IMR-90 (cell line): Measurements from ENCODE around the gene PRDM12. TPM values are rescaled to one million over a fixed set of nuclear protein-coding genes. Genes with fewer than 3 reads are reported as not detected.

Source experiments
- ATAC-seq: fragments of 200-7000 bp; cut with Tn5 transposase; 2 replicates; pipeline ENCODE4 v1.9.1; 2020; ENCODE audit warnings: low read depth, mild to moderate bottlenecking, moderate library complexity
- BruUV-seq: library from RNA; stranded (reverse); fragments of 400-500 nt; replicated peaks from 2 replicates; lab custom pipeline; 2021; lab: Mats Ljungman, UMichigan
- CTCF ChIA-PET: fragments of 300-600 bp; formaldehyde crosslinking; extraction: SDS; loops from one replicate; lab custom pipeline; 2021; ENCODE audit warnings: antibody characterized with exemption; lab: Yijun Ruan, JAX
- POLR2A ChIA-PET: fragments of 300-600 bp; sonication (Branson Sonifier 250); formaldehyde crosslinking; loops from one replicate; lab custom pipeline; 2022; ENCODE audit warnings: antibody characterized with exemption; ENCODE audit not compliant: unreplicated experiment; lab: Charles Lee
- DNase-seq: peaks from one replicate; pipeline ENCODE4 v3.0.0; 2013
- H2AFZ ChIP-seq: replicated peaks from 2 replicates; pipeline ENCODE3; 2013; ENCODE audit warnings: low read length, mild to moderate bottlenecking; ENCODE audit not compliant: poor library complexity
- H2AK5ac ChIP-seq: 2 replicates; pipeline ENCODE4 v1.6.1; 2013; ENCODE audit warnings: low read depth, low read length, inconsistent platforms
- H2AK9ac ChIP-seq: replicated peaks from 2 replicates; pipeline ENCODE3; 2013; ENCODE audit warnings: mild to moderate bottlenecking, low read depth, low read length, moderate library complexity; ENCODE audit not compliant: poor library complexity
- H2BK120ac ChIP-seq: 2 replicates; pipeline ENCODE4 v1.6.1; 2013; ENCODE audit warnings: low read depth, low read length, inconsistent platforms
- H2BK15ac ChIP-seq: 3 replicates; pipeline ENCODE4 v1.6.1; 2013; ENCODE audit warnings: low read depth, low read length, inconsistent platforms
- H2BK20ac ChIP-seq: 2 replicates; pipeline ENCODE4 v1.6.1; 2013; ENCODE audit warnings: low read depth, mild to moderate bottlenecking, inconsistent platforms, low read length, moderate library complexity
- H2BK5ac ChIP-seq: 2 replicates; pipeline ENCODE4 v1.6.1; 2013; ENCODE audit warnings: mild to moderate bottlenecking, low read depth, low read length, inconsistent platforms; ENCODE audit not compliant: poor library complexity, severe bottlenecking
- H3K14ac ChIP-seq: replicated peaks from 2 replicates; pipeline ENCODE4 v1.6.1; 2013; ENCODE audit warnings: low read depth, low read length, inconsistent platforms
- H3K18ac ChIP-seq: 2 replicates; pipeline ENCODE4 v1.6.1; 2013; ENCODE audit warnings: low read depth, low read length, control low read depth
- H3K23ac ChIP-seq: 2 replicates; pipeline ENCODE4 v1.6.1; 2013; ENCODE audit warnings: low read depth, low read length, inconsistent platforms
- H3K27ac ChIP-seq: 2 replicates; pipeline ENCODE4 v1.5.1; 2013; ENCODE audit warnings: mild to moderate bottlenecking, control low read depth, low read length; ENCODE audit not compliant: insufficient read depth
- H3K27me3 ChIP-seq: 2 replicates; pipeline ENCODE4 v1.6.1; 2013; ENCODE audit warnings: low read length; ENCODE audit not compliant: control insufficient read depth, insufficient read depth
- H3K36me3 ChIP-seq: 2 replicates; pipeline ENCODE4 v1.6.1; 2013; ENCODE audit warnings: low read length, mixed read lengths; ENCODE audit not compliant: control insufficient read depth, insufficient read depth
- H3K4ac ChIP-seq: 2 replicates; pipeline ENCODE4 v1.6.1; 2013; ENCODE audit warnings: low read depth, low read length, inconsistent platforms
- H3K4me1 ChIP-seq: 2 replicates; pipeline ENCODE4 v1.6.1; 2013; ENCODE audit warnings: low read length, mixed read lengths; ENCODE audit not compliant: control insufficient read depth, insufficient read depth
- H3K4me2 ChIP-seq: 2 replicates; pipeline ENCODE4 v1.6.1; 2013; ENCODE audit warnings: low read depth, mild to moderate bottlenecking, control low read depth, low read length, moderate library complexity
- H3K4me3 ChIP-seq: 2 replicates; pipeline ENCODE4 v1.5.1; 2013; ENCODE audit warnings: low read depth, mild to moderate bottlenecking, control low read depth, low read length, moderate library complexity; ENCODE audit not compliant: insufficient read depth
- H3K56ac ChIP-seq: 2 replicates; pipeline ENCODE4 v1.6.1; 2013; ENCODE audit warnings: low read length, inconsistent platforms; ENCODE audit not compliant: insufficient read depth; ENCODE audit errors: extremely low read depth
- H3K79me1 ChIP-seq, 2 experiments: 2 replicates each; pipeline ENCODE4 v1.6.1; 2013; ENCODE audit warnings: low read length in 2 of 2, inconsistent platforms in 1 of 2, low read depth in 1 of 2
- H3K9ac ChIP-seq: 2 replicates; pipeline ENCODE4 v1.6.1; 2013; ENCODE audit warnings: low read depth, low read length, control low read depth
- H3K9me1 ChIP-seq: 2 replicates; pipeline ENCODE4 v1.6.1; 2013; ENCODE audit warnings: low read length, inconsistent platforms; ENCODE audit not compliant: insufficient read depth
- H3K9me3 ChIP-seq: 2 replicates; pipeline ENCODE4 v1.6.1; 2013; ENCODE audit warnings: low read length; ENCODE audit not compliant: control insufficient read depth, insufficient read depth
- H4K20me1 ChIP-seq: 2 replicates; pipeline ENCODE4 v1.6.1; 2013; ENCODE audit warnings: low read length, inconsistent platforms; ENCODE audit not compliant: insufficient read depth
- H4K5ac ChIP-seq: 2 replicates; pipeline ENCODE4 v1.6.1; 2013; ENCODE audit warnings: mild to moderate bottlenecking, low read depth, low read length, control low read depth
- H4K8ac ChIP-seq, 2 experiments: 2 replicates each; pipeline ENCODE4 v1.6.1; 2013; ENCODE audit warnings: low read depth in 2 of 2, low read length in 2 of 2, control low read depth in 1 of 2, inconsistent platforms in 1 of 2
- H4K91ac ChIP-seq: 2 replicates; pipeline ENCODE4 v1.6.1; 2013; ENCODE audit warnings: low read depth, low read length, inconsistent platforms; ENCODE audit not compliant: insufficient read depth
- CHD1 ChIP-seq: IDR thresholded peaks from 2 replicates; pipeline ENCODE4 v1.6.1; 2012; ENCODE audit warnings: low read depth, low read length, improper control_type of control experiment
- FOS ChIP-seq: fragments of 150-350 bp; IDR thresholded peaks from 2 replicates; pipeline ENCODE4 v1.6.1; 2016; ENCODE audit warnings: low read depth, low read length
- MAFK ChIP-seq: IDR thresholded peaks from 2 replicates; pipeline ENCODE4 v1.6.1; 2012; ENCODE audit warnings: low read depth, low read length, improper control_type of control experiment
- RFX5 ChIP-seq: IDR thresholded peaks from 2 replicates; pipeline ENCODE4 v1.8.0; 2012; ENCODE audit warnings: low read depth, mild to moderate bottlenecking, low read length, moderate library complexity
- WGBS, 2 experiments: methylation state at CpG; one replicate each; pipeline versions ENCODE4 v1.1.5 to v1.1.7; 2013; ENCODE audit warnings: missing lambda C conversion rate in 2 of 2; ENCODE audit not compliant: insufficient read length in 1 of 2; ENCODE audit errors: extremely low coverage in 2 of 2; 5-methylcytosine and 5-hydroxymethylcytosine counted together
- dilution Hi-C: fragments of 300-500 bp; cut with HindIII; formaldehyde crosslinking; loops from one replicate; pipeline ENCODE4 v1.14.3; 2018; ENCODE audit warnings: low sequenced_read_pairs; ENCODE audit not compliant: unreplicated experiment
- in situ Hi-C: fragments of 300-500 bp; cut with MboI; formaldehyde crosslinking; loops from 3 replicates; pipeline ENCODE4 v1.14.3; 2019; ENCODE audit warnings: low sequenced_read_pairs, inconsistent platforms, mixed read lengths
- intact Hi-C: fragments of 100-400 bp; cut with micrococcal nuclease; formaldehyde crosslinking; loops from 2 replicates; pipeline ENCODE4 v1.10.0; 2022
- polyA plus RNA-seq, 3 experiments: library from polyadenylated mRNA; depleted of rRNA; stranded (reverse); fragments of >200 nt; gene quantifications; 2 replicates each; pipeline ENCODE4 v1.2.3, GENCODE V29; 2012; ENCODE audit warnings: low replicate concordance in 1 of 3
- total RNA-seq: library from RNA; depleted of rRNA; stranded (reverse); fragments of >200 nt; gene quantifications from 2 replicates; pipeline ENCODE4 v1.2.3, GENCODE V29; 2012
- TF ChIP-seq, protein P1 (sequence below): fragments of 150-350 bp; IDR thresholded peaks from 2 replicates; pipeline ENCODE4 v1.6.1; 2016; ENCODE audit warnings: low read depth, mild to moderate bottlenecking, low read length, moderate library complexity, borderline replicate concordance

Gene PRDM12
- total and polyA plus RNA-seq, 2 of the 4 experiments (the other 2 are of a cell fraction), result not detected

DNA sequence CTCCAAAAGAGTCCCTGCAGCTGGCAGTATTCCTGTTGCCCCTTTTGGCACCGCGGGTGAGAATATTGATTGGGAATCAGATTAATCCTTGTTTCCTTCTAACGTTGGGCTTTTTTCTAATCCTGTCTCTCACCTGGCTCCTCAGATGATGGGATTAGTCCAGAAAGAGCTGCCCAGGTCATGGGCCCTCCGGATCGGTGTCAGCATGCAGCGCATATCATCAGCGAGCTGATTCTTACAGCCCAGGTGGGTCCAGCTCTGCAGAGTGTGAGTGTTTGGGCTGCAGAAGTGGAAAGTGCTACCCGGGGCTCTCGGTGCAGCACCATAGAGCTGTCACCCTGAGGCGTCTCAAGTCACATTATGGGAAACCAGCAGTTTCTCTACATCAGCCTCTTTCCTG, 40.9 kb upstream of the PRDM12 start (continued):
- TF ChIP-seq, protein P1, sequence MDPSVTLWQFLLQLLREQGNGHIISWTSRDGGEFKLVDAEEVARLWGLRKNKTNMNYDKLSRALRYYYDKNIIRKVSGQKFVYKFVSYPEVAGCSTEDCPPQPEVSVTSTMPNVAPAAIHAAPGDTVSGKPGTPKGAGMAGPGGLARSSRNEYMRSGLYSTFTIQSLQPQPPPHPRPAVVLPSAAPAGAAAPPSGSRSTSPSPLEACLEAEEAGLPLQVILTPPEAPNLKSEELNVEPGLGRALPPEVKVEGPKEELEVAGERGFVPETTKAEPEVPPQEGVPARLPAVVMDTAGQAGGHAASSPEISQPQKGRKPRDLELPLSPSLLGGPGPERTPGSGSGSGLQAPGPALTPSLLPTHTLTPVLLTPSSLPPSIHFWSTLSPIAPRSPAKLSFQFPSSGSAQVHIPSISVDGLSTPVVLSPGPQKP, result no peak
- TF ChIP-seq FOS (no peak), RFX5 (no peak)

DNA sequence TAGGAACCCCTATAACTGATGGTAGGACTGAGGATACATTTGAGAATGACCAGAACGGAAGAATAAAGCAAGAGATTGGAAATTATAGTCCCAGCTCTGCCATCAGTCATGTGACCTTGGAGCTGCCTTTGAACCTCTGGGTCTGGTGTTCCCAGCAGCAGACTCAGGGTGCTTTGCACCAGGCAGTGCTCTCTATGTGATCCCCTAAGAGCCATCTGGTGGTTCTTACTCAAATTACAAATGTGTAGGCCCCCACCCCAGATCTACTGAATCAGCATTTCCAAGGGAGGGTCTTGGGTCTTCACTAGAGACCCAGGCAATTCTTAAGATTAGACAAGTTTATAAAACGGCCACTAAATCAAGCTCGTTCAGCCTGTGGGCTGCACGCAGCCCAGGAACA, 40.2 kb upstream of the PRDM12 start:
- Histone ChIP-seq H2AK9ac (no peak overlapping the region), H3K36me3 (peaks cover 67% of the 10 kb centered on the region), H2BK15ac (no peak overlapping the region), H3K18ac (no peak overlapping the region), H4K8ac (no peak overlapping the region), H2AK5ac (no peak overlapping the region), H3K9ac (no peak overlapping the region), H3K27ac (no peak overlapping the region), H3K23ac (no peak overlapping the region), H2AFZ (no peak overlapping the region), H4K91ac (no peak overlapping the region), H4K20me1 (peaks cover 5% of the 10 kb centered on the region; the same call in 1 of the 2 replicates), H3K79me1 (peaks cover 6% of the 10 kb centered on the region in 2 experiments; a peak in 3 of 4 replicates), H2BK20ac (no peak overlapping the region), H2BK5ac (no peak overlapping the region), H3K14ac (no peak overlapping the region), H3K9me3 (no peaks in the 10 kb centered on the region), H2BK120ac (no peak overlapping the region), H3K4me1 (no peaks in the 10 kb centered on the region), H3K27me3 (no peaks in the 10 kb centered on the region), H3K4me2 (no peak overlapping the region), H3K56ac (no peak overlapping the region), H3K4ac (no peak overlapping the region), H4K5ac (no peak overlapping the region), H3K9me1 (no peaks in the 10 kb centered on the region), H3K4me3 (no peak overlapping the region)
- DNase-seq (no peak), ATAC-seq (no peak)
- ChIA-PET CTCF (no interaction called here), POLR2A (no interaction called here)
- no peak for TF ChIP-seq FOS
- TF ChIP-seq, protein P1, result no peak
- TF ChIP-seq MAFK, result peak; percentile 21; the same call in 1 of the 2 replicates
- TF ChIP-seq CHD1, result no peak
- BruUV-seq, result no TSS peak
- in situ Hi-C loops, result no loop called here
- WGBS, 2 experiments, result no CpG with 5 or more reads among the region's 4 CpGs
- dilution Hi-C loops, result no loop called here
- intact Hi-C loops, result no loop called here
